ENCODE results near the gene FOXK2. TPM values are rescaled to one million over a fixed set of nuclear protein-coding genes. Genes with fewer than 3 reads are reported as not detected.
"Not testable (repeated sequence)": the region's sequence is repeated elsewhere in the genome, so short reads cannot be mapped to it uniquely, and the experiment has no call there.

Gene FOXK2
- total and polyA plus RNA-seq, 4 donors = 15.3 to 58.8 (median 35.8) TPM

DNA sequence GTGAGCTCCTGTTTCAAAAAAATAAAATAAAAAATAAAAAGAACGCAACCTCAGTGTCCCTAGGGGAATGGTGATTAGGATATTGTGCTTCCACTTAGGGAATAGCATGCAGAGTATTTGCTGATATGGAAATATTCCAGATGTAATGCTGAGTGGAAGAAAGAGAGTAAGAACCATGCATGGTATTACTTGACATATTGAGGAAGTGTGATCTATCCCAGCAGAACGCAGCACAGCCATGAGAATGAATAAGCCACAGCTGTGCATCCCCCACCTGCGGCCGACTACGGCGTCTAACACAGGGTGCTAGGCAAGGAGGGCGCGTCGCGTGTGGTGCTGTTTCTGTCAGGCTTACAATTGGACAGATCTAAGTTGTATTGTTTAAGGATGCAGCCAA lies 49.5 kb downstream of the FOXK2 start:
- WGBS, 2 donors = 64 to 65% methylated on average over 10 of the region's 10 CpGs
- Histone ChIP-seq H3K4me3 (ENCODE audit: low read length in 2 of 2) (no peak overlapping the region), H3K9me3 (ENCODE audit: control insufficient read depth, low read length) (no peaks in the 10 kb centered on the region), H3K27ac (ENCODE audit: low read depth in 1 of 2, low read length in 2 of 2) (peak overlapping the region in 1 of 2 donors; percentile 11), H3K36me3 (ENCODE audit: control insufficient read depth in 1 of 2, insufficient read depth in 2 of 2, low read length in 1 of 2) (peaks cover 0 to 4% of the 10 kb centered on the region in 2 donors), H3K27me3 (ENCODE audit: control insufficient read depth in 1 of 2, insufficient read depth in 2 of 2, low read length in 1 of 2) (no peaks in the 10 kb centered on the region), H3K4me1 (ENCODE audit: control insufficient read depth in 1 of 2, insufficient read depth in 2 of 2, low read length in 2 of 2) (peaks cover 3 to 4% of the 10 kb centered on the region in 2 donors)
- intact Hi-C loops (cut with DNase I) = no loop called here
- DNase-seq (no peak), ATAC-seq (ENCODE audit: low FRiP score) (no peak)

DNA sequence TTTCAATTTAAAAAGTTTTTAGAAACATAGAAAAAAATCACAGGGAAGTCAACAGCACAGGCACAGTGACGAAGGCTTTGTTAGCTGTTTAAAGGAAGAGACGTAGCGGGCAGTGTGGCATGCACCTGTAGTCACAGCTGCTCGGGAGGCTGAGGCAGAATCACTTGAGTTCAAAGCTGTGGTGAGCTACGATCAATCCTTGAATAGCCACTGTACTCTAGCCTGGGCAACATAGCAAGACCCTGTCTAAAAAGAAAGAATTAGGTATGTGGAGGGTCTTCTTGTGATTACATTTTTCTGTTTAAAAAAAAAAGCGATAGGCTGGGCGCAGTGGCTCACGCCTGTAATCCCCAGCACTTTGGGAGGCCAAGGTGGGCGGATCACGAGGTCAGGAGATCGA lies 50.1 kb downstream of the FOXK2 start:
- Histone ChIP-seq H3K4me1 (ENCODE audit: control insufficient read depth in 1 of 2, insufficient read depth in 2 of 2, low read length in 2 of 2) (peaks cover 3 to 4% of the 10 kb centered on the region in 2 donors), H3K27ac (ENCODE audit: low read depth in 1 of 2, low read length in 2 of 2) (no peak overlapping the region), H3K27me3 (ENCODE audit: control insufficient read depth in 1 of 2, insufficient read depth in 2 of 2, low read length in 1 of 2) (no peaks in the 10 kb centered on the region), H3K9me3 (ENCODE audit: control insufficient read depth, low read length) (no peaks in the 10 kb centered on the region), H3K4me3 (ENCODE audit: low read length in 2 of 2) (no peak overlapping the region), H3K36me3 (ENCODE audit: control insufficient read depth in 1 of 2, insufficient read depth in 2 of 2, low read length in 1 of 2) (peaks cover 0 to 6% of the 10 kb centered on the region in 2 donors)
- intact Hi-C loops (cut with DNase I) = no loop called here
- ATAC-seq (ENCODE audit: low FRiP score) (no peak), DNase-seq (no peak)
- 92 to 96% methylated on average over 11 of the region's 11 CpGs for WGBS, 2 donors

DNA sequence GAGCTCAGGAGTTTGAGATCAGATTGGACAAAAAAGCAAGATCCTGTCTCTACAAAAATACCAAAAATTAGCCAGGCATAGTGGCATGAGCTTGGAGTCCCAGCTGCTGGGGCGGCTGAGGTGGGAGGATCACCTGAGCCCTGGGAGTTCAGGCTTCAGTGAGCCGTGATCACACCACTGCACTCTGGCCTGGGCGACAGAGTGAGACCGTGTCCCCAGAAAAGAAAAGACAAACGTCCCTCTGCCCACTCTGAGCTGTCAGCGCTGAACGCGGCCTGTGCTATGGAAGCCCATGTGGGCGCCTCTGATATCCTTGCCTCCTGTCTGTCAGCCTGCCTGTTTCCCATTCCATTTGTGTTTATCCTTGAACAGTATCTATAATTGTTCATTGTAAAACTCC lies 50.7 kb downstream of the FOXK2 start:
- DNase-seq (no peak), ATAC-seq (ENCODE audit: low FRiP score) (no peak)
- peaks cover 0 to 6% of the 10 kb centered on the region in 2 donors for H3K36me3 ChIP-seq (ENCODE audit: control insufficient read depth in 1 of 2, insufficient read depth in 2 of 2, low read length in 1 of 2)
- no peak overlapping the region for H3K4me3 ChIP-seq (ENCODE audit: low read length in 2 of 2)
- no peak overlapping the region for H3K27ac ChIP-seq (ENCODE audit: low read depth in 1 of 2, low read length in 2 of 2)
- WGBS, 2 donors = 92% methylated on average over 9 of the region's 9 CpGs
- H3K27me3 ChIP-seq (ENCODE audit: control insufficient read depth in 1 of 2, insufficient read depth in 2 of 2, low read length in 1 of 2) = no peaks in the 10 kb centered on the region
- peaks cover 3 to 4% of the 10 kb centered on the region in 2 donors for H3K4me1 ChIP-seq (ENCODE audit: control insufficient read depth in 1 of 2, insufficient read depth in 2 of 2, low read length in 2 of 2)
- intact Hi-C loops (cut with DNase I) = no loop called here
- no peaks in the 10 kb centered on the region for H3K9me3 ChIP-seq (ENCODE audit: control insufficient read depth, low read length)

DNA sequence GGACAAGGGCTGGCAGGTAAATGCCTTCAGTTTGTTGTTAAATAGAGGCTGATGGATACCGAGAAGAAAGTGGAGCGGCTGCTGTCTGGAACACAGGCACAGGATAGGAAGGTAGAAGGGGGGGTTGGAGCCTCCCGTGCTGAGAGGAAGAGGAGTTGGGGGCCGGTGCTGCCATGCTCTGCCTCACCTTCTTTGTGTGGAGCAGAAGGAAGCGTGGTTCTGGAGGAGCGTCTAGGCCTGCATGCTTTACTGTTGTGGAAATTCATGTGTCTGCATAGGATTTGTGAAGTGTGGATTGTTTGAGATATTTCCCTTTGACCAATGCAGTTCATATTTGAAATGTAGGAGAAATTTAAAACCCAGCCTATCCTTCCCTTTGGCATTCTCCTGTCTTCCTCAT lies 52.3 kb downstream of the FOXK2 start:
- intact Hi-C loops (cut with DNase I) = no loop called here
- H3K27me3 ChIP-seq (ENCODE audit: control insufficient read depth in 1 of 2, insufficient read depth in 2 of 2, low read length in 1 of 2) = no peaks in the 10 kb centered on the region
- H3K4me3 ChIP-seq (ENCODE audit: low read length in 2 of 2) = no peak overlapping the region
- no peak for DNase-seq
- ATAC-seq (ENCODE audit: low FRiP score) = no peak
- no peak overlapping the region for H3K27ac ChIP-seq (ENCODE audit: low read depth in 1 of 2, low read length in 2 of 2)
- no peaks in the 10 kb centered on the region for H3K9me3 ChIP-seq (ENCODE audit: control insufficient read depth, low read length)
- H3K36me3 ChIP-seq (ENCODE audit: control insufficient read depth in 1 of 2, insufficient read depth in 2 of 2, low read length in 1 of 2) = peaks cover 2 to 6% of the 10 kb centered on the region in 2 donors
- WGBS, 2 donors = 88 to 90% methylated on average over 6 of the region's 6 CpGs
- H3K4me1 ChIP-seq (ENCODE audit: control insufficient read depth in 1 of 2, insufficient read depth in 2 of 2, low read length in 2 of 2) = peaks cover 0 to 3% of the 10 kb centered on the region in 2 donors

DNA sequence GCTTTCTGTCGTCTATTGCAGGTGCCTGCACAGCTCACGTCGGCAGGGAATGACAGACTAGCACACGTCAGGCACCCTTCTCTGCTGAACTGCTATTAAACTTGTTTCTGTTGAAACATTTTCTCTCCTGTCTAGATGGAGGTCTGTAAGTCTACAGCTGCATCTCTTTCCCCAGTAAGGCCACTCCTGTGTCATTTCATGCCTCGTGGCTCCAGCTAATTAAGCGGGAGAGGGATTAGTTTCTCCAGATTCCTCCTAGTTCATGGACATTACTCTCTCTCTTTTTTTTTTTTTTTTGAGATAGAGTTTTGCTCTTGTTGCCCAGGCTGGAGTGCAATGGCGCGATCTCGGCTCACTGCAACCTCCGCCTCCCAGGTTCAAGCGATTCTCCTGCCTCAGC lies 54.5 kb downstream of the FOXK2 start:
- Histone ChIP-seq H3K27ac (ENCODE audit: low read depth in 1 of 2, low read length in 2 of 2) (no peak overlapping the region), H3K9me3 (ENCODE audit: control insufficient read depth, low read length) (no peaks in the 10 kb centered on the region), H3K4me1 (ENCODE audit: control insufficient read depth in 1 of 2, insufficient read depth in 2 of 2, low read length in 2 of 2) (no peaks in the 10 kb centered on the region), H3K27me3 (ENCODE audit: control insufficient read depth in 1 of 2, insufficient read depth in 2 of 2, low read length in 1 of 2) (no peaks in the 10 kb centered on the region), H3K4me3 (ENCODE audit: low read length in 2 of 2) (no peak overlapping the region), H3K36me3 (ENCODE audit: control insufficient read depth in 1 of 2, insufficient read depth in 2 of 2, low read length in 1 of 2) (peaks cover 2 to 6% of the 10 kb centered on the region in 2 donors)
- WGBS, 2 donors = 82 to 88% methylated on average over 9 to 11 of the region's 11 CpGs
- ATAC-seq (ENCODE audit: low FRiP score) (no peak), DNase-seq (no peak)
- intact Hi-C loops (cut with DNase I) = no loop called here

DNA sequence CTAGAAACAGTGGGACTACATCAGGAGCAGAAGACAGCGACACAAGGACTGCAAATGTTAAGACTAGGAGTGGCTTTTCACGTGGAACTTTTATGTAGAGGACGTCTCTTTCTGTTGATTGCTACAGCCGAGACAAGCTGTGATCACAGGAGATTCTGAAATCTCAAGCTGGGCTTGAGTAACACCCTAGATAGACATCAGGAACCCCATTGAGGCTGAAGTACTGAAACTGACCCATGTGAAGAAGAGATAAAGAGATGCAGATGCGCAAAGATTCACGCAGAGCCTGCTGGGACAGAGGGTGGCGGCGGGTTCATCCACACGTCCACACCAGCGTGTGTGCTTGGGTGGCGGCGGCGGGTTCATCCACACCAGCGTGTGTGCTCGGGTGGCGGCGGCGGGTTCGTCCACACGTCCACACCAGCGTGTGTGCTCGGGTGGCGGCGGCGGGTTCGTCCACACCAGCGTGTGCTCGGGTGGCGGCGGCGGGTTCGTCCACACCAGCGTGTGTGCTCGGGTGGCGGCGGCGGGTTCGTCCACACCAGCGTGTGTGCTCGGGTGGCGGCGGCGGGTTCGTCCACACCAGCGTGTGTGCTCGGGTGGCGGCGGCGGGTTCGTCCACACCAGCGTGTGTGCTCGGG lies 56.2 kb downstream of the FOXK2 start:
- DNase-seq; H3K36me3 ChIP-seq (ENCODE audit: control insufficient read depth in 1 of 2, insufficient read depth in 2 of 2, low read length in 1 of 2); ATAC-seq (ENCODE audit: low FRiP score); H3K9me3 ChIP-seq (ENCODE audit: control insufficient read depth, low read length); H3K27me3 ChIP-seq (ENCODE audit: control insufficient read depth in 1 of 2, insufficient read depth in 2 of 2, low read length in 1 of 2); H3K4me1 ChIP-seq (ENCODE audit: control insufficient read depth in 1 of 2, insufficient read depth in 2 of 2, low read length in 2 of 2); intact Hi-C loops (cut with DNase I); H3K4me3 ChIP-seq (ENCODE audit: low read length in 2 of 2); H3K27ac ChIP-seq (ENCODE audit: low read depth in 1 of 2, low read length in 2 of 2): not testable (repeated sequence)
- WGBS, 2 donors = 97 to 98% methylated on average over 26 to 40 of the region's 52 CpGs

DNA sequence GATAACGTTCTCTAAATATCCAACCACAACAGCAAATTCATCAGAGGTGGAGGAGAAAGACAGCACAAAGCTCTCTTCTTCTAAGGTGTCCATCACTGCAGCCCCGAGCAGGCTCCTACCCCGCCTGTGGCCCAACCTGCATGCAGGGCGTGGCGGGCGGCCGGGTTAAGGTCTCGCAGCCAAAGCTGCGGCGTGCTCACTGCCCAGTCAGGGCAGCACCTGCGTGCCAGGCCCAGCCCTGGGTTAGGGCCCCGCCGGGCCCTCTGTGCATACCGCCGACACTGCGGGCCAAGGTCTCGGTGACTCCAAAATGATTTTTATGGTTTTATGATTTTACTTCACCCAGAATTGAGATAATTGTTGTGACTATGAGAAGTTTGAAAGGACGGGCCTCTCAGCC lies 57.8 kb downstream of the FOXK2 start:
- DNase-seq (no peak), ATAC-seq (ENCODE audit: low FRiP score) (no peak)
- Histone ChIP-seq H3K4me1 (ENCODE audit: control insufficient read depth in 1 of 2, insufficient read depth in 2 of 2, low read length in 2 of 2) (no peaks in the 10 kb centered on the region), H3K36me3 (ENCODE audit: control insufficient read depth in 1 of 2, insufficient read depth in 2 of 2, low read length in 1 of 2) (peaks cover 2 to 5% of the 10 kb centered on the region in 2 donors), H3K27ac (ENCODE audit: low read depth in 1 of 2, low read length in 2 of 2) (no peak overlapping the region), H3K4me3 (ENCODE audit: low read length in 2 of 2) (no peak overlapping the region), H3K9me3 (ENCODE audit: control insufficient read depth, low read length) (no peaks in the 10 kb centered on the region), H3K27me3 (ENCODE audit: control insufficient read depth in 1 of 2, insufficient read depth in 2 of 2, low read length in 1 of 2) (no peaks in the 10 kb centered on the region)
- 95% methylated on average over 18 of the region's 18 CpGs for whole genome bisulfite sequencing, 2 donors
- intact Hi-C loops (cut with DNase I) = no loop called here

DNA sequence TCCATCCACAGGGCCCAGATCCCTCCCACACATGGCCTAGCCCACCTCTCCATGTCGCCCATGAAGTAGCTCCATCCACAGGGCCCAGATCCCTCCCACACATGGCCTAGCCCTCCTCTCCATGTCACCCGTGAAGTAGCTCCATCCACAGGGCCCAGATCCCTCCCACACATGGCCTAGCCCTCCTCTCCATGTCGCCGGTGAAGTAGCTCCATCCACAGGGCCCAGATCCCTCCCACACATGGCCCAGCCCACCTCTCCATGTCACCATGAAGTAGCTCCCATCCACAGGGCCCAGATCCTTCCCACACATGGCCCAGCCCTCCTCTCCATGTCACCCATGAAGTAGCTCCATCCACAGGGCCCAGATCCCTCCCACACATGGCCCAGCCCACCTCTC lies 60.4 kb downstream of the FOXK2 start:
- WGBS, 2 donors = 90 to 94% methylated on average over 4 of the region's 4 CpGs
- H3K4me1 ChIP-seq (ENCODE audit: control insufficient read depth in 1 of 2, insufficient read depth in 2 of 2, low read length in 2 of 2); H3K4me3 ChIP-seq (ENCODE audit: low read length in 2 of 2); DNase-seq; H3K27me3 ChIP-seq (ENCODE audit: control insufficient read depth in 1 of 2, insufficient read depth in 2 of 2, low read length in 1 of 2); H3K9me3 ChIP-seq (ENCODE audit: control insufficient read depth, low read length); intact Hi-C loops (cut with DNase I); ATAC-seq (ENCODE audit: low FRiP score); H3K27ac ChIP-seq (ENCODE audit: low read depth in 1 of 2, low read length in 2 of 2); H3K36me3 ChIP-seq (ENCODE audit: control insufficient read depth in 1 of 2, insufficient read depth in 2 of 2, low read length in 1 of 2): not testable (repeated sequence)

DNA sequence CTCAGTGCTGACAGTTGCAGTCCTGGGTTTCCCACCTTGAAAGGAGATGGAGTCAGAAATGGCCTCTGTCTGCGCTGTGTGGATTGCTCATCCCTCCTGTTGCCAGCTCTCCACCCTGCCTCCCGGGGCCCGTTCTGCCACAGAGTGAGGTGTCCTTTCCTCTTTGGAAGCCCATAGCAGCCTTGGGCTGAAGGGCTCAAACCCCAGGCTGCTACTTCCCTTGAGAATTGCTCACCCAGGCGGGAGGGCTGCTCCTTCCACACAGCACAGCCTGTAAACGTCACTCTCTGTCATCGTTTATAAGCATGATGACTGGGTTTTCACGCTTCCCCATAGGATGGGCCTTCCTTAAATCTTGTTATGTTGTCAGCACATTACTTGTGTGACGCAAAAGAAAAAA lies 62.7 kb downstream of the FOXK2 start:
- DNase-seq (no peak), ATAC-seq (ENCODE audit: low FRiP score) (no peak)
- Histone ChIP-seq H3K27ac (ENCODE audit: low read depth in 1 of 2, low read length in 2 of 2) (no peak overlapping the region), H3K27me3 (ENCODE audit: control insufficient read depth in 1 of 2, insufficient read depth in 2 of 2, low read length in 1 of 2) (no peaks in the 10 kb centered on the region), H3K4me1 (ENCODE audit: control insufficient read depth in 1 of 2, insufficient read depth in 2 of 2, low read length in 2 of 2) (no peaks in the 10 kb centered on the region), H3K9me3 (ENCODE audit: control insufficient read depth, low read length) (no peaks in the 10 kb centered on the region), H3K36me3 (ENCODE audit: control insufficient read depth in 1 of 2, insufficient read depth in 2 of 2, low read length in 1 of 2) (peaks cover 0 to 2% of the 10 kb centered on the region in 2 donors), H3K4me3 (ENCODE audit: low read length in 2 of 2) (no peak overlapping the region)
- WGBS, 2 donors = 80 to 82% methylated on average over 8 of the region's 8 CpGs
- intact Hi-C loops (cut with DNase I) = no loop called here
